Smooth muscle cell of the brain vasculature (primary cell): ENCODE measurements around the gene TOR3A.
A peak's percentile ranks its signal among the peaks of the same experiment; 100 is the strongest.
"Not testable (repeated sequence)": the region's sequence is repeated elsewhere in the genome, so short reads cannot be mapped to it uniquely, and the experiment has no call there.

ENCODE experiments used
- DNase-seq: peaks from one replicate; pipeline ENCODE4 v3.0.0-alpha.2; 2012; ENCODE audit warnings: low read depth, low spot score

TOR3A gene

DNA sequence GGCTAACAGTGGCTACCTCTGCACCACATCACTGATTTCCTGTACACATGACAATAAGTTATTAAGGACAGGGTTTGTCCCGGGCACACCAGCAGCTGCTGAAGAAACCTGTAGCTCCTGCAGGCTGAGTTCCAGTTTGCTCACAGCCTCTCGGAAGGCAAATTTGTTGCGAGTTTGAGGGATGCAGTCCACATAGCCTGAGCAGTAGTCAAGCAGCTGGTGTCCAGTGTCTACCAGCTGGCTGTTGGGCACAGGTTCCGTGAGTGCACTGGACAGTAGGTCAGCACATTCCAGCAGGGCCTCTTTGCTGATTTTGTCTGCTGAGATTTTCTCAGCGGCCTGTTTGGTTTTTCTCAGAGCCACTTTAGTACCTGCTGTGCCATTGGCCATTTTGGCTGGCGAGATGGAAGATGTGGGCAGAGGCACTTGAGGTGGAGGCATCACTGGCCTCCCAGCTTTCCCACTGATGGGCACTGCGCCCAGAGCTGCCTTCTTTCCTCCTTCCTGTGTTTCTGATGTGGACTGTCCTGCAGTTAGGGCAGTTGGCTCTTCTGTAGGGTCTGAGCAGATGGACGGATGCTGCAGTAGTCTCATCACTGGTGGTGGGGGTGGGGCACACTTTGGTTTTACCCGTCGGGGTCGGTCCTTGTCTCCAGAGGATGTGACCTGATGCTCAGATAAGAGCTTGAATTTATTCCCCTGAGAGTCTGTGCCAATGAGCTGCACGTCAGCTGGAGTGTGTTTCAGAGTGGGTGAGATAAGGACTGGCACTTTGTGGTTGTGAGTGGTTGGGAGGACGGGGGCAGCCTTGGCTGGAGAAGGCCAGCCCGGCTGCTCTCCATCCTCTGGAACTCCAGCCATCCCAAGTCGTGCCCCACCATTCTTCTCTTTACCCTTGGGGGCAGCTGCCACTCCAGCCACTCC lies 26.1 kb downstream of the TOR3A start:
- DNase-seq: no peak

DNA sequence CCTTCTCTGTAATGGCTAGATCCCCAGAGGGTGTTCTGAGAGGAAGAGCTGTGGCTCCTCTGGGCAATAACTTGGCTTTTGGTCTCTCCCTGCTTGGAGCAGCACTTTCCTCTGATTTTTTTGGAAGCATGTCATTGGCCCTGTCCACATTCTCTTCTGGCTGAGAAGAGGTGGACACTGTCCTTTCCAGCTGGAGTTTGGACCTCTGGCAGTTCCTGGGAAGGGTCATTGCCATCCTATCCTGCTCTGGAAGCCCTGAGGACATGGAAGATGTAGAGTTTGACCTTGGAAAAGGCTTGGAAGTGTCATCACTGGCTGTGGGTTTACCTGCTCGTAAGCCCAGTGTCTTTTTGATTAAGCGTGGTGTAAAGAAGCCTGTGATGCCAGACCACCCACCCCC lies 26.8 kb downstream of the TOR3A start:
- DNase-seq: no peak

DNA sequence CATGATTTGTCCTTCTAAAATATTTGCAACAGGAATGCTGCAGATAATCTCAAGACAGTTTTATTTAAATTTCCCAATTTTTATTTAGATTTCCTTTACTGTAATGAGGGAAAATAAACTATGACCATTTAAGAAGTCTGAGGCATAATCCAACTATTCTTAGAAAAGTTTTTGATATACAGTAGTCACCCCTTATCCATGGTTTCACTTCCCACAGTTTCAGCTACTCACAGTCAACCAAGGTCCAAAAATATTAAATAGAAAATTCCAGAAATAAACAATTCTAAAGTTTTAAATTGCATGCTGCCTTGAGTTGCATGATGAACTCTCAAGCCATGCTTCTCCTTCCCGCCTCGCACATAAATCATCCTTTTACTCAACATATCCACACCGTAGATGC lies 33.3 kb downstream of the TOR3A start:
- DNase-seq: no peak

DNA sequence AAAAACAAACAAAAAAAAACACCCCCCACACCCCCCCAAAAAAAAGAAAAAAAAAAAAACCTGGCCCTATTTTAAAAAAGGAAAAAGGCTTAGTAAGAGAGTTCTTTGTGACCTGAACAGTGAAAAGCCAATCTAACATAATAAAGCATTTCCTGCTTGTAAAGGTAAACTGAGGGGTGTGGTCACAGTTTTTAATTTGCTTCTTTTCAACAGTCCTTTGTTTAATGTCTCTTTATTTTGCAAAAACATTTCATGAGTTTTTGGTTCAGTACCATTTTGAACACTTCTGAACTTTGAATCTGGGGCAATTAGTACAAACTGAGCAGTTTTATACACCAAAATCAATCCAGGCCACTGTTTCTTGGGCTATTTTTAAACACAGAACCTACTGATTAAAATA lies 37.6 kb downstream of the TOR3A start:
- DNase-seq: no peak

- no peak for DNase-seq
These were observed 38.9 kb downstream of the TOR3A start for GRCh38 chr1:179120736-179121135.

DNA sequence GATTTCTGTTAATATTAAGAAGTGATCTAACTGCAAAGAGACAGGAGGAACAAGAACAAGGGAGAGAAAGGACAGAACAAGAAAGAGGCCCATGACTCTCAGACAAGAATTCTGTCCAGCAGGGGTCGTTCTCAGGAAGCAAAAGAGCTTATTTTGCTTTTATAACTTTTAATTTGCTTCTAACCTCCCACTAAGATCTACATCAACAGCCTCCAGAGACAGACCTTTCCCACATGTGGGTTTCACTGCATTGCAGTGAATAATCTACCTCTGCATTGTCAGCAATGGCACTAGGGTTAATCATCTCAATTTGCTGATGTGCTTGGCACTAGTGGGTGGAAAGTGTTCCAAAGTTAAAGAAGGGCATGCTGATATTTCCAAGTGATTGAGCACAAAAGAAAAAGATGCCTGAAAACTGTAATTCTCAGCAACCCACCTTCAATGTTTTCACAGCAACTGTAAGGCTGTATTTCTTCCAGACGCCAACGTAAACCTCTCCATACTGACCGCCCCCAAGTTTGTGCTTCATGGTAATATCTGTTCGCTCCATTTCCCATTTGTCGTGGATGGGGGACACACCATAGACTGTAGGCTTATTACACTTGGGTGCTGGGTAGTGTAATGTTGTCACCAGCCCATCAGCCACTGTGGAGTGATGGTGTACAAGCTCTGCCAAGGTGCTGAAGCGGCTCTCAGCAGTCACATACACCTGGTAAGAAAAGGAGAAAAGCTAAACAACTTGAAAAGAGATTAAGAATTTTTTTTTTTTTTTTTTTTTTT lies 39.5 kb downstream of the TOR3A start:
- peak; percentile 46 for DNase-seq

- DNase-seq: no peak
These were observed 43.0 kb downstream of the TOR3A start for GRCh38 chr1:179124873-179125272.

DNA sequence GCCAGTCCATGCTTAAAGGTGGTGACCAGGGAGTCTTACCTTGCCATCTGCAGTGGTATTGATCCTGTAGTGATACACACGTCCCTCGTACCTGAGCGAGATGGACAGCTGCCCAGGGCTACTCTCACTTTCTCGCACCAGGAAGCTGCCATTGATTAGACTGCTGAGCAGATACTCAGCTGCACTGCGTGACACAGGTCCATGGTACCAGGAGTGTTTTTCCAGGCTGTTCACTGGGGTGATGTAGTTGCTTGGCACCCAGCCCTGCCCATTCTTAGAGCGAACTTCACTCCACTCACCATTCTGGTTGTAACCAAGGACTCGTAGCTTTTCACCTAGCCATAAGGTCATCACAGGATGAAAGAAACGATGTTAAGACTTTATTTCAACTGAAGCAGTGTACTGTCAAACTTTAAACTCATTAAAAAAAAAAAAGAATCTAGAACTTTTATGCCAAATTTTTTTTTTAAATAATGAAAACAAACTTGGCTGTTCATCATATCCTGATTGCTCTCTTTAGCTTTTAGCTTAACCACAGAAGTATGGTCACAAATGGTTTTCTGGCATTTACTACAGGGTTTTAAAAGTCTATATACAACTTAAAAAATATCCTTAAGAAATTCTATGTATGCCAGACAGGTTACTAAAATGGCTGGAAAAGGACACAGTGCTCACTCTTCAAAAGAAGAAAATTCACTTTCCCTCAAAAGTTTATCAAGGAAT lies 44.6 kb downstream of the TOR3A start:
- DNase-seq: no peak

DNA sequence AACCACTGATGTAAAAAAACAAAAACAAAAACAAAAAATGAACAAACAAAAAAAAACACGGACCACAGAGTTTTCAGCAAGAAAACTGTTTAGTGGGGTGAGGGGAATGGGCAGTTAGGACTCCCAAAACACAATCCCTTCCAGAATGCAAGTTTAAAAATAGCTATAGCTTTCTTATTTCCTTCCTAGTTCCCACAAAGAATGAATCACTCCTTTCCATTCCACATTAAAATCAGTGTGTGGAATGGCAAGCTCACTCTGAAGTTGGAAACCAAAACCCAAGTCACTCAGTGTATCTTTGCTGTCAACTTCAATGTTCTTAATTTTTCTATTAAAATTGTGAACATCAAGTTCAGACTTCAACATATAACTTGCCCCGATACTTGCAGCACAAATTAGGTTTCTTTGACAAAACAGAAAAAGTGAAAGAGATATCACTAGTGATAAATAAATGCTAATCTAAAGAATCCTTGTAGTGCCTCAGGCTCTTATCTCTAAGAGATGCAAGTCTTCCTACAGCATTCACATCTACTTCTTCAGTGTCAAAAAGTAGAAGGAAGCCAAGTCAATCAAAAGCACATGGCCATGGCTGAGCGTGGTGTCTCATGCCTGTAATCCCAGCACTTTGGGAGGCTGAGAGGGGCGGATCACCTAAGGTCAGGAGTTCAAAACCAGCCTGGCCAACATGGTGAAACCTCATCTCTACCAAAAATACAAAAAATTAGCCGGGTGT lies 45.5 kb downstream of the TOR3A start:
- DNase-seq: no peak

DNA sequence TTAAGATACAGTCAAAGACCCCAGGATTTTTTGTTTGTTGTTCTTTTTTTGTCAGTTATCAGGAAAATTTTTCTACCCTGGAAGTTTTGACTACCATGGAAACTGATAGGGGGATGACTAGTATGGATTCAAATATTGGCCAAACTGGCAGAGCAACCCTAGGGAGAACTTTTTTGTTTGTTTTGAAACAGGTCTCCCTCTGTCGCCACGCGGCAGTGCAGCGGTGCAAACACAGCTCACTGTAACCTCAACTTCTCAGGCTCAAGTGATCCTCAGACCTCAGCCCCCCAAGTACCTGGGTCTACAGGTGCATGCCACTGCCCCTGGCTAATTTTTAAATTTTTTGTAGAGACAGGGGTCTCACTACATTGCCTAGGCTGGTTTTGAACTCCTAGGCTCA lies 46.6 kb downstream of the TOR3A start:
- no peak for DNase-seq

DNA sequence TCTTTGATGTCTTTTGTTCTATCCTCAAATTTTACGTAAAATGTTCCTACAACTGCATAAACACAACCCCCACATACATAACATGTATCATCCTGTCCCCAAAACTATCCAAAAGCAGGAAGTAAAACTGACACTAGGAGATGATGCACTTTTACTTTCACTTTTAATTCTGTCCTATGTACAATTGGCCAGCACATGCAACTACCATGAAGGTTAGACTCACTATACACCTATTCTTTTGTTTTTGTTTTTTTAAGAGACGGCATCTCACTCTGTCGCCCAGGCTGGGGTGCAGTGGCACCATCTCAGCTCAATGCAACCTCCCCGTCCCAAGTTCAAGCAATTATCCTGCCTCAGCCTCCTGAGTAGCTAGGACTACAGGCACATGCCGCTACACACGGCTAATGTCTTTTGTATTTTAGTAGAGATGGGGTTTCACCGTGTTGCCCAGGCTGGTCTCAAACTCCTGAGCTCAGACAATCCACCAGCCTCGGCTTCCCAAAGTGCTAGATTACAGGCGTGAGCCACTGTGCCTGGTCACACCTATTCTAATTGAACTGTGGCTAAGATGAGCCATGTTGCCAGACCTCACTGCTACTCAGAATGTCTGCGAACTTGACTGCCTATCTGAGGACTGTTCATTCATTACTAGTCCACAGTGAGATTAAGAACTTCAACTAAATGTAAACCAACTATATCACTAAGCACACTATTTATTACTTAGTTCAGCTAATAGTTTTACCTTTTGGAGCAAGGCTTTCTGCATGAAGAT lies 48.0 kb downstream of the TOR3A start:
- DNase-seq: no peak

GRCh38 chr1:179135168-179135567 lies 53.3 kb downstream of the TOR3A start:
- DNase-seq: not testable (repeated sequence)

- DNase-seq: not testable (repeated sequence)
These were observed 53.8 kb downstream of the TOR3A start for GRCh38 chr1:179135707-179136106.

DNA sequence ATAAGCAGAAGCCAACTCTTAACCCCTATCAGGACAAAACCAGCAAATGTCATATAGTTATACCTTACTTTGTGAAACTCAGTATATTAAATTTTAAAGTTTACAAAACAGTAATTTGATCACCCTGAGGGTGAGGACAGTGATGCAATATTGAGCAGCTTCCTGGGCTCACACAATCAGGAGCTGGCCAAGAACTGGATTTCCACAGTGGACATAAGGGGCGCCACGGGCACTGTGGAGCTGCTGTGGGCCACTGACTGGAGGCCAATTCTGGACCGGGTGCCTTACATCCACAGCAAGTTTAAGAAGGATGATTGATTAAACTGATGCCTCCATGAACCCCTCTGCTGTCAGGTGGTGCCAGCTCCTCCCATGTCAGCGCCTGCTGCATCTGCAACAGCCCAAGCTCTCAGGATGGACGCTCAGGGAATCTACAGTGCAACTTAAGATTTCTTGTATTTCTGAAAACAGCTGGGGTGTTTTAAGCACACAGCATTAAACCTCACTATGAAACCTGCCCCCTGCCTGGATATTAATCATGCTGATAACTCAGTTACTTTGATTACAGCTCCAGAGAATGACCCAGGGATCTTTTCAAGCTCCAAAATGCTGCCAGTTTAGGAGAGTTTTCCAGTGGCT lies 55.9 kb downstream of the TOR3A start:
- DNase-seq: no peak

DNA sequence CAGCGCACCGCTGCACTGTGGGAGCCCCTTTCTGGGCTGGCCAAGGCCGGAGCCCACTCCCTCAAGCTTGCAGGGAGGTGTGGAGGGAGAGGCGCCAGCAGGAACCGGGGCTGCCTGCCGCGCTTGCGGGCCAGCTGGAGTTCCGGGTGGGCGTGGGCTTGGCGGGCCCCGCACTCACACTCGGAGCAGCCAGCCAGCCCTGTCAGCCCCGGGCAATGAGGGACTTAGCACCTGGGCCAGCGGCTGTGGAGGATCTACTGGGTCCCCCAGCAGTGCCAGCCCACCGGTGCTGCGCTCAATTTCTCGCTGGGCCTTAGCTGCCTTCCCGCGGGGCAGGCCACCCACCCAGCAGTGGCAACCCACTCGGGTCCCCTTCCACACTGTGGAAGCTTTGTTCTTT lies 56.9 kb downstream of the TOR3A start:
- DNase-seq: not testable (repeated sequence)

GRCh38 chr1:179141592-179142251 lies 59.9 kb downstream of the TOR3A start:
- no peak for DNase-seq

DNA sequence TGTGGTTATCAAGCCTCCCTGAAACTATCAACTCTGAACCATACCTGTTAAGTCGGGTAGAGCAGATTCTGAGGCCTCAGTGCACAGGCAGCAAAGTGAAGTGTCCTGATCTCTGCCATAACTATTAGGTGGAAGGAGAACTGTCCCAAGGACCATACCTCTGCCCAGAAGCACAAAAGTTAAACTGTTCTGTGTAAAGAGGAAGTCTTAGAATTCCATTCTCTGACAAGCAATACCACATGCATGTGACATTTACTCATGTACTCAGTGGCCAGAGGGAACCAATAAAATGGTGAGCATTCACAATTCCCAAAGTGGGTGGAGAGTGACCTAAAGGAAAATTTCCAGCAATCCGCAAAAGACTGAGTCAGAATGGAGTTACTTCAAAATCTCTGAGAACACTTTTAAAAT lies 61.0 kb downstream of the TOR3A start:
- peak; percentile 69 for DNase-seq

GRCh38 chr1:179143322-179143721 lies 61.5 kb downstream of the TOR3A start:
- peak; percentile 52 for DNase-seq

- DNase-seq: no peak
These were observed 62.8 kb downstream of the TOR3A start for GRCh38 chr1:179144626-179145025.

DNA sequence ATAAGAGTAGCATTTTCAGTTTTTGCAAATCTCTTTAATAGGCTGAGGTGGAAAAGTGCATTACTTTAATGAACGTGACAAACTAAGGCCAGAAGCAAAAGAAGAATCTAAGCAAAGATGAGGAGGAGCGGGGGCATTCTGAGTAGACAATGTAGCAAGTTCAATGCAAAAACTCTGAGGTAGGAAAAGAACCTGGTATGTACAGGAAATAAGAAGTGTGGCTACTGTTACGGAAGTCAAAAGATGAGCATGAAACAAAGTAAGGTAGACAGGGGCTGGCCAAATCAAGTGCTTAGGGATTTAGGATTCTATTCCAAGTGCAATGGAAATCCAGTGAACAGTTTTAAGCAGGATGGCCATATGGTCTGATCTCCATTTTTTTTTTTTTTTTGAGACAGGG lies 63.7 kb downstream of the TOR3A start:
- DNase-seq: no peak
